DOHH2 (cell line): ENCODE results near the gene SOCS6.

ENCODE experiments used
- CTCF ChIP-seq: fragments of 200-600 bp; sonication (generic); IDR thresholded peaks from one replicate; pipeline ENCODE4 v1.5.1; 2014; ENCODE audit warnings: antibody characterized with exemption, mild to moderate bottlenecking, low read depth, low read length; ENCODE audit not compliant: poor library complexity, severe bottlenecking
- EZH2phosphoT487 ChIP-seq: fragments of 200-600 bp; sonication (generic); IDR thresholded peaks from 2 replicates; pipeline ENCODE4 v1.6.1; 2017; ENCODE audit warnings: borderline replicate concordance, mild to moderate bottlenecking, antibody characterized with exemption, low read length, moderate library complexity, mixed read lengths

GRCh38 chr18:70326255-70326654, 37.4 kb downstream of the SOCS6 start:
- no peak for TF ChIP-seq CTCF
- TF ChIP-seq EZH2phosphoT487, result no peak
